GM23248 (cell line): ENCODE results near the gene CCL11.

Experiments used
- EZH2 ChIP-seq: fragments of 200-600 bp; sonication (generic); IDR thresholded peaks from 2 replicates; pipeline ENCODE4 v1.6.1; 2018; ENCODE audit warnings: antibody characterized with exemption, mild to moderate bottlenecking; ENCODE audit not compliant: insufficient read depth, poor library complexity, severe bottlenecking
- EZH2phosphoT487 ChIP-seq: fragments of 200-600 bp; sonication (generic); IDR thresholded peaks from 2 replicates; pipeline ENCODE4 v1.6.1; 2018; ENCODE audit warnings: antibody characterized with exemption, moderate library complexity, mild to moderate bottlenecking, low read depth; ENCODE audit not compliant: insufficient read depth

GRCh38 chr17:34305606-34306005 lies 20.1 kb downstream of the CCL11 start:
- TF ChIP-seq EZH2 (no peak), EZH2phosphoT487 (no peak)
